Measurements from ENCODE around the gene PDE4D. TPM values are rescaled to one million over a fixed set of nuclear protein-coding genes. Genes with fewer than 3 reads are reported as not detected.
A peak's percentile ranks its signal among the peaks of the same experiment; 100 is the strongest.
"Not testable (repeated sequence)": the region's sequence is repeated elsewhere in the genome, so short reads cannot be mapped to it uniquely, and the experiment has no call there.

The PDE4D gene
- polyA plus RNA-seq, 3 donors: 20.8 to 22.7 (median 21.8) TPM

- no peak for DNase-seq (ENCODE audit: low read depth in 3 of 3, low spot score in 2 of 3)
These were observed 304.6 kb downstream of the PDE4D start for GRCh38 chr5:59588922-59589321.

- peak; percentile 50 to 71 (median 62) for DNase-seq (ENCODE audit: low read depth in 3 of 3, low spot score in 2 of 3)
These were observed 305.8 kb downstream of the PDE4D start for GRCh38 chr5:59587489-59588337.

- no peak for DNase-seq (ENCODE audit: low read depth in 3 of 3, low spot score in 2 of 3)
These were observed 306.7 kb downstream of the PDE4D start for GRCh38 chr5:59586841-59587240.

- no peak for DNase-seq (ENCODE audit: low read depth in 3 of 3, low spot score in 2 of 3)
These were observed 308.4 kb downstream of the PDE4D start for GRCh38 chr5:59584858-59585846.

- DNase-seq (ENCODE audit: low read depth in 3 of 3, low spot score in 2 of 3): no peak
These were observed 309.5 kb downstream of the PDE4D start for GRCh38 chr5:59583810-59584562.

- no peak for DNase-seq (ENCODE audit: low read depth in 3 of 3, low spot score in 2 of 3)
These were observed 310.2 kb downstream of the PDE4D start for GRCh38 chr5:59583151-59583809.

GRCh38 chr5:59582746-59583145 lies 310.8 kb downstream of the PDE4D start:
- no peak for DNase-seq (ENCODE audit: low read depth in 3 of 3, low spot score in 2 of 3)

- DNase-seq (ENCODE audit: low read depth in 3 of 3, low spot score in 2 of 3): no peak
These were observed 313.7 kb downstream of the PDE4D start for GRCh38 chr5:59579824-59580167.

- no peak for DNase-seq (ENCODE audit: low read depth in 3 of 3, low spot score in 2 of 3)
These were observed 314.3 kb downstream of the PDE4D start for GRCh38 chr5:59579101-59579823.

- no peak for DNase-seq (ENCODE audit: low read depth in 3 of 3, low spot score in 2 of 3)
These were observed 316.0 kb downstream of the PDE4D start for GRCh38 chr5:59577485-59577884.

GRCh38 chr5:59575648-59576445 lies 317.7 kb downstream of the PDE4D start:
- DNase-seq (ENCODE audit: low read depth in 3 of 3, low spot score in 2 of 3): no peak

GRCh38 chr5:59573509-59573908 lies 320.0 kb downstream of the PDE4D start:
- DNase-seq (ENCODE audit: low read depth in 3 of 3, low spot score in 2 of 3): not testable (repeated sequence)

- DNase-seq (ENCODE audit: low read depth in 3 of 3, low spot score in 2 of 3): no peak
These were observed 322.5 kb downstream of the PDE4D start for GRCh38 chr5:59571067-59571466.

- DNase-seq (ENCODE audit: low read depth in 3 of 3, low spot score in 2 of 3): no peak
These were observed 323.8 kb downstream of the PDE4D start for GRCh38 chr5:59569608-59570334.

GRCh38 chr5:59569158-59569557 lies 324.4 kb downstream of the PDE4D start:
- DNase-seq (ENCODE audit: low read depth in 3 of 3, low spot score in 2 of 3): no peak

GRCh38 chr5:59568161-59568560 lies 325.4 kb downstream of the PDE4D start:
- DNase-seq (ENCODE audit: low read depth in 3 of 3, low spot score in 2 of 3): no peak

- no peak for DNase-seq (ENCODE audit: low read depth in 3 of 3, low spot score in 2 of 3)
These were observed 328.0 kb downstream of the PDE4D start for GRCh38 chr5:59565551-59565950.

- no peak for DNase-seq (ENCODE audit: low read depth in 3 of 3, low spot score in 2 of 3)
These were observed 328.6 kb downstream of the PDE4D start for GRCh38 chr5:59564895-59565294.
